Activated CD4-positive, alpha-beta T cell treated with anti-CD3 and anti-CD28 coated beads, Interleukin-2, amount 10 ng/mL, durations not matched to agents 24 days and 14 days (primary cell): ENCODE results near the gene DGCR2. TPM values are rescaled to one million over a fixed set of nuclear protein-coding genes. Genes with fewer than 3 reads are reported as not detected.

Experiments used
- DNase-seq: peaks from one replicate; pipeline ENCODE4 v3.0.0; 2022
- H3K27ac Mint-ChIP-seq: one replicate; pipeline ENCODE4 v1.8.0; 2022; ENCODE audit warnings: mild to moderate bottlenecking, mixed read lengths
- H3K27me3 Mint-ChIP-seq: one replicate; pipeline ENCODE4 v1.8.0; 2022; ENCODE audit warnings: mixed read lengths
- H3K36me3 Mint-ChIP-seq: one replicate; pipeline ENCODE4 v1.8.0; 2022; ENCODE audit warnings: low read depth, mild to moderate bottlenecking, mixed read lengths
- H3K4me1 Mint-ChIP-seq: one replicate; pipeline ENCODE4 v1.8.0; 2021; ENCODE audit warnings: mixed read lengths
- H3K4me3 Mint-ChIP-seq: one replicate; pipeline ENCODE4 v1.8.0; 2022; ENCODE audit warnings: mild to moderate bottlenecking, moderate library complexity, mixed read lengths
- H3K9me3 Mint-ChIP-seq: one replicate; pipeline ENCODE4 v1.8.0; 2021; ENCODE audit warnings: mixed read lengths
- intact Hi-C: fragments of 100-400 bp; cut with micrococcal nuclease; formaldehyde crosslinking; loops from one replicate; pipeline ENCODE4 v1.15.1; 2023
- total RNA-seq: library from RNA; stranded (reverse); gene quantifications from 2 replicates; pipeline ENCODE4 v1.2.3, GENCODE V29; 2022

The DGCR2 gene
- total RNA-seq, 1 donor from 2014 or later: 25.5 TPM

DNA sequence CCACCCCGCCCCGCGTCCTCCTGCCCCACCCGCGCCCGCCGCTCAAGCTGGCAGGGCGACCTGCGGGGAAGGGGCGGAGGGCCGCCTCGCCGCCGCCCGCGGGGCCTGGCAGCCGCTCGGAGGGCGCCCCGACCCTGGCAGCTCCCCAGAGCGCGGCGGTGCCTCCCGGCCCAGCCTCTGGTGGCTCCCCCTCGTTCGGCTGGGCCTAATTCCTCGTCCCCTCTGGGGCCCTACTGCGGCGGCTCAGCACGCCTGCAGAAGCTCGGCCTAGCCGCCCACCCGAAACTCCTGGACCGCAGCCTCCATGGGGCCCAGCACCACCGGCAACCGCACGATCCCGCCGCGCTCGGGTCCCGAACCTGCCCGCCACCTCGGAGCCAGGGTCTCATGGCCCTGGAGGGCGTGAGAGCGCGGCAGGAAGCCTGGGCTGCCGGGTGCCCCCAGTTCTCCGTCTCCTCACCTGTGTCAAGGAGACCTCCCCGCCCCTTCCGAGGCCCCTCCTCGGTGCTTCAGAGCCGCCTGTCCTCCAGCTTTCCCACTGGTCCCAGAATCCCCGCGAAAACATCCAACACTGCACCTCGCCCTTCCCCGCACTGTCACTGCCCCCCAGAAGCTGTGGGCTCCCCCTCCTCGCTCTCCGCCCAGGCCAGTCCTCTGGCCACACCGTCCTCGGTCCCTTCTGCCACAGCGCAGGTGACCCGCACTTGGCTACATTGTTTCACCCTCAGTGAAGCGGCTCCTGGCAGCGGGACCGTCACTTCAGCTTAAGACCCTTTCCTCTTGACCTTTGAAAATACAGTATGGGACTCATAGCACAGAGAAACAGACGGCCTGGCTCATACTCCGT lies 28.5 kb upstream of the DGCR2 start:
- peaks cover 54% of the 10 kb centered on the region for H3K27me3 Mint-ChIP-seq
- H3K4me1 Mint-ChIP-seq: peaks cover 3% of the 10 kb centered on the region
- no peak overlapping the region for H3K27ac Mint-ChIP-seq
- H3K9me3 Mint-ChIP-seq: no peaks in the 10 kb centered on the region
- H3K36me3 Mint-ChIP-seq: peaks cover 4% of the 10 kb centered on the region
- intact Hi-C loops: no loop called here
- peak overlapping the region; percentile 81 for H3K4me3 Mint-ChIP-seq
- DNase-seq: no peak

DNA sequence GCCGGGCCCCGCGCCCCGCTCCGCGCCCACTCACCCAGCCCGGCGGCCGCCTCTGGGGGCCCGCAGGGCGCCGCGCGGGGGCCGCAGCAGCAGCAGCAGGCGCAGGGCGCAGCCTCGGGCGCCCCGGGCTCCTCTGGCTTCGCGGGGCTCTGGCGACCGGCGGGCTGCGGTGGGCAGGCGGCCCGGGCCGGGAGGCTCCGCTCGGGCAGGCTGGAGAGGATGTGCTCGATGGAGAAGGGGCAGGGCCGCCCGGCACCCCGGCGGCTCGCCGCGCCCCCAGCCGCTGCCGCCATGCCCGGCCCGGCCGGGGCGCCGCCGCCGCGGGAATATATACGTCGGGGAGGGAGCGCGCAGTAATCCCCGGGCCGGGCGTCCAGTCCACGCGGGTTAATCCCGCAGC lies 27.8 kb upstream of the DGCR2 start, which contains the start of gene GSC2:
Gene GSC2 (minus strand): TSS at position 302 of the 400 bp plus-strand sequence. CDS start 9 bp downstream, at position 293.
- Mint-ChIP-seq H3K27ac (no peak within 1 kb of the TSS), H3K36me3 (peaks cover 4% of the 10 kb centered on the region), H3K9me3 (no peaks in the 10 kb centered on the region), H3K4me1 (peaks cover 3% of the 10 kb centered on the region), H3K27me3 (peaks cover 53% of the 10 kb centered on the region), H3K4me3 (peak within 1 kb of the TSS; percentile 81)
- DNase-seq: no peak
- intact Hi-C loops: no loop called here

GRCh38 chr22:19149047-19149883 lies 27.1 kb upstream of the DGCR2 start:
- intact Hi-C loops: no loop called here
- Mint-ChIP-seq H3K4me3 (peak overlapping the region; percentile 47), H3K27me3 (peaks cover 50% of the 10 kb centered on the region), H3K36me3 (peaks cover 6% of the 10 kb centered on the region), H3K27ac (no peak overlapping the region), H3K4me1 (peaks cover 8% of the 10 kb centered on the region), H3K9me3 (no peaks in the 10 kb centered on the region)
- DNase-seq: peak; percentile 89

DNA sequence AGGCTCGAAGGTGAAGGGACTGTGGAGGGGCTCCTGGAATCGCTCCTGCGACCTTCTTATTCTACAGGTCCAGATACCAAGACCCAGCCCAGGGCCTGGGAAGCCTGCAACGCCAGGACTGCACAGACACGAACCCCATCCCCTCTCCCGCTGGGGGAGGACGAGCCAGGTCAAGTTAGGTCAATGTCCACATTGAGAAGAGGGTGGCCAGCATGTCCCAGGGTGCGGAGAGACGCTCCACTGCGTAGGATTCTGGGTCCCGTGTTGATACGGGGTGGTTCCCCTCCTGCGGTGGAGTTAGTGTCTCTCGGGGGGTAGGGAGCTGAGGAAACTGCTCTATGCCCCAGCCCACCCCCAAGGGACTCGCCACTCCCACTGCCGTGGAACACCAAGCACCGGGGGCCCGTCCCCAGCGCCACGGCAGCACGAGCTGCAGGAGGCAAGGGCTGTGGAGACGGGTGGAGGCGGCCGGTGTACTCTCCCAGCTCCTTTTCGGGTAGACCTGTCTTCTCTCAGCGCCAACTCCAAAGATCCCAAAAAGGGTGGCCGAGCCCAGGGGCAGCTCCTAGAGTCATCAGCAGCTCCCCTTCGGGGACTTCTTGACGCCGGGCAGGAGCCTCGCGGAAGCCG lies 26.3 kb upstream of the DGCR2 start:
- Mint-ChIP-seq H3K4me3 (no peak overlapping the region), H3K27ac (no peak overlapping the region), H3K27me3 (peaks cover 47% of the 10 kb centered on the region), H3K9me3 (no peaks in the 10 kb centered on the region), H3K4me1 (peaks cover 13% of the 10 kb centered on the region), H3K36me3 (peaks cover 8% of the 10 kb centered on the region)
- no peak for DNase-seq
- intact Hi-C loops: no loop called here

DNA sequence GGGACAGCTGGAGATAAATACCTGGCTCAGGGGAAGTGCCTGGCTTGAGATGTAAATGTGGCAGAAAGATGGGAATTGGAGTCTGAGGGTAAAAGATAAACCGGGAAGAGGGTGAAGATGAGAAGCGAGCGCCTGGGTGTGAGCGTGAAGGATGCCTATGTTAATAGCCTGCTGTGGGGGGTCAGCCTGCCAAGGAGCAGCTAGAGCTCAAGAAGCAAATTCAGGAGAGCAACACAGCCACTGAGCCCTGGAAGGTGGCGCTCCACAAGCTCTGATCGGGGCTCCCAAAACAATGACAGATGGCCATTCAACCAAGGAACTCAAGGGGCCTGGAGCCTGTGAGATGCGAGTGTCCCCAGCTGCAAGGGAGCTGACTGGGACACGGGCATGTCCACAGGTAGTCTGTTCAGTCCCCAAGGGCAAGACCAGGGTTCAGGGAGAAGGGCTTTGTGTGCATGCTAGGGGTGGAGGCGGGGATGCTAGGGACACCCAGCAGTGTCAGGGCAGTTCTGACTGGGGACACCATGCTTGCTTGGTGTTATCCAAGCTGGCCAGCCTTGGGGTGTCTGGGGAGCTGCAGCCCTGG lies 25.1 kb upstream of the DGCR2 start:
- no peak for DNase-seq
- intact Hi-C loops: no loop called here
- peaks cover 16% of the 10 kb centered on the region for H3K4me1 Mint-ChIP-seq
- H3K36me3 Mint-ChIP-seq: peaks cover 8% of the 10 kb centered on the region
- H3K27me3 Mint-ChIP-seq: peaks cover 39% of the 10 kb centered on the region
- no peak overlapping the region for H3K27ac Mint-ChIP-seq
- no peak overlapping the region for H3K4me3 Mint-ChIP-seq
- H3K9me3 Mint-ChIP-seq: no peaks in the 10 kb centered on the region

DNA sequence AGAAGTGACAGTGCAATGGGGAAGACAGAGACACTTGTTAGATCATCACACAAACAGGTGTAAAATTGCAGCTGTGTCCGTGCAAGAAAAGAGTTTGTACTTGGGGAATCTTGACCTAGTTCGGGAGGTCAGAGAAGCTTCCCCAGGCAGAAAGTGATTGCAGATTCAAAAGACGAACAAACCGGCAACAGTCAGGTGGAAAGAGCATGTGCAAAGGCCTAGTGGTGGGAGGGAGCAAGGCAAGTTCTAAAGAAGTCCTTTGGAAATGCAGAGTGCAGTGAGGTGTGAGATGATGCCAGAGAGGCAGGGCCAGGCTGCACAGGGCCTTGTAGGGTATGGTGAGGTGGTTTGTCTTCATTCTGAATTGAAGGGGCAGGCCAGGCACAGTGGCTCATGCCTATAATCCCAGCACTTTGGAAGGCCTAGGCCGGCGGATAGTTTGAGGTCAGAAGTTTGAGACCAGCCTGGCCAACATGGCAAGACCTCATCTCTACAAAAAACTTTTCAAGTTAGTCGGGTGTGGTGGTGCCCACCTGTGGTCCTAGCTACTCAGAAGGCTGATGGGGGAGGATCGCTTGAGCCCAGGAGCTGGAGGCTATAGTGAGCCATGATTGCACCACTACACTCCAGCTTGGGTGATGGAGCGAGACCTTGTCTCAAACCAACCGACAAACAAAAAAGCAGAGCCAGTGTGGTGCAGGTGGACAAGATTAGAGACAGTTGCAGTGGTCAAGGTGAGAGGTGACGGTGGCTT lies 24.2 kb upstream of the DGCR2 start:
- Mint-ChIP-seq H3K9me3 (no peaks in the 10 kb centered on the region), H3K4me1 (peaks cover 16% of the 10 kb centered on the region), H3K27ac (no peak overlapping the region), H3K4me3 (no peak overlapping the region), H3K36me3 (peaks cover 14% of the 10 kb centered on the region), H3K27me3 (peaks cover 31% of the 10 kb centered on the region)
- no peak for DNase-seq
- intact Hi-C loops: no loop called here

DNA sequence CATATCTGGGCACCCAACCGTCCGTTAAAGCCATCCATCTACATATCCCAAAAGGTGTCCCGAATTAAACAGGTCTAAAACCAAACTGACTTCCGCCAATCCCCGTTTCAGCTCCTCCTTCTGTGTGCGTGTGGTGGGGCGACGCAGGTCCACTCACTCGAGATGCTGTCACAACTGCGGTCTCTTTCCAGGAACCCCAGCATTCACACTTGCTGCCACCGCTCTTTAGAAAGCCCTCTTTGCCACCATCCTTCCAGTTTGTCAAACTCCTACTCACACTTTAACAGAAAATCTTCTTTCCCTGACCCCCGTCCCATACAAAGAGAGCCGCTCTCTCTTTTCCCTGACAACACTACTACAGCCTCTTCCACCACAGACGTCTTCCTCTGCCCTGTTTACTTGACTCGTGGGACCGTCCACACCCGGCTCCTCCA lies 21.8 kb upstream of the DGCR2 start:
- peaks cover 26% of the 10 kb centered on the region for H3K36me3 Mint-ChIP-seq
- H3K27ac Mint-ChIP-seq: peak overlapping the region; percentile 94
- H3K4me3 Mint-ChIP-seq: peak overlapping the region; percentile 96
- intact Hi-C loops: loop anchor here (1.0 to 5.0 kb wide), 6 partner anchors 22 to 973 kb away; partner anchors contain the start of genes DGCR2, HIRA, RANBP1 and TRMT2A
- peaks cover 21% of the 10 kb centered on the region for H3K27me3 Mint-ChIP-seq
- peak; percentile 85 for DNase-seq
- peaks cover 13% of the 10 kb centered on the region for H3K4me1 Mint-ChIP-seq
- no peaks in the 10 kb centered on the region for H3K9me3 Mint-ChIP-seq

DNA sequence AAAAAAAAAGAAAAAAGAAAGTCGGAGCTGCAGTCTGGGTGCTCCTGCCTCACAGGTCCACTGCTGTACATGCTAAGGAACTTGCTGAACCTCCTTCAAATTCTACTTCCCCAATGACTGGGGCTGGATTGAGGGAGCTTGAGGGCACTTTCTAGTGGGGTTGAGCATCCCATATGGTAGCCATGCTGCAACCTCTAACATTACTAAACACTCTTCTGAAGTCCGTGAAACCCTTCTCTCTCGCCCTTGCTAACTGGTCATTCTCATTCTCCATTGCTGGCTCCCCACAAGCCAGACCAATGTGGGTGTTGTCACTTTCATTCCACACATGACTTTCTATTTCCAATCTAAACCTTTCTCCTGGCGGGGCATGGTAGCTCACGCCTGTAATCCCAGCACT lies 21.0 kb upstream of the DGCR2 start:
- Mint-ChIP-seq H3K4me3 (peak overlapping the region; percentile 96), H3K27ac (peak overlapping the region; percentile 39), H3K9me3 (no peaks in the 10 kb centered on the region), H3K36me3 (peaks cover 29% of the 10 kb centered on the region), H3K4me1 (peaks cover 13% of the 10 kb centered on the region), H3K27me3 (peaks cover 16% of the 10 kb centered on the region)
- DNase-seq: no peak
- intact Hi-C loops: loop anchor here (5.0 kb wide), 1 partner anchor 974 kb away; the partner anchor contains the start of genes RANBP1 and TRMT2A

- peak overlapping the region; percentile 55 for H3K4me3 Mint-ChIP-seq
- H3K27ac Mint-ChIP-seq: peak overlapping the region; percentile 58
- H3K36me3 Mint-ChIP-seq: peaks cover 31% of the 10 kb centered on the region
- peaks cover 13% of the 10 kb centered on the region for H3K4me1 Mint-ChIP-seq
- intact Hi-C loops: loop anchor here (5.0 kb wide), 1 partner anchor 975 kb away; the partner anchor contains the start of genes RANBP1 and TRMT2A
- DNase-seq: no peak
- H3K9me3 Mint-ChIP-seq: no peaks in the 10 kb centered on the region
- peaks cover 8% of the 10 kb centered on the region for H3K27me3 Mint-ChIP-seq
These were observed 20.2 kb upstream of the DGCR2 start for GRCh38 chr22:19142394-19142793.

- H3K4me1 Mint-ChIP-seq: peaks cover 13% of the 10 kb centered on the region
- intact Hi-C loops: loop anchor here (5.0 kb wide), 1 partner anchor 977 kb away; the partner anchor contains the start of genes RANBP1 and TRMT2A
These were observed 17.8 kb upstream of the DGCR2 start for GRCh38 chr22:19139974-19140373.

GRCh38 chr22:19139001-19139356 lies 16.8 kb upstream of the DGCR2 start:
- H3K27me3 Mint-ChIP-seq: no peaks in the 10 kb centered on the region
- peaks cover 6% of the 10 kb centered on the region for H3K4me1 Mint-ChIP-seq
- peaks cover 44% of the 10 kb centered on the region for H3K36me3 Mint-ChIP-seq
- H3K27ac Mint-ChIP-seq: no peak overlapping the region
- H3K9me3 Mint-ChIP-seq: no peaks in the 10 kb centered on the region
- DNase-seq: no peak
- no peak overlapping the region for H3K4me3 Mint-ChIP-seq
- intact Hi-C loops: no loop called here

More at GRCh38 chr22:19139974-19140373, 17.8 kb upstream of the DGCR2 start:
- DNase-seq: no peak
- H3K27ac Mint-ChIP-seq: no peak overlapping the region
- no peaks in the 10 kb centered on the region for H3K9me3 Mint-ChIP-seq
- no peaks in the 10 kb centered on the region for H3K27me3 Mint-ChIP-seq
- no peak overlapping the region for H3K4me3 Mint-ChIP-seq
- peaks cover 47% of the 10 kb centered on the region for H3K36me3 Mint-ChIP-seq

DNA sequence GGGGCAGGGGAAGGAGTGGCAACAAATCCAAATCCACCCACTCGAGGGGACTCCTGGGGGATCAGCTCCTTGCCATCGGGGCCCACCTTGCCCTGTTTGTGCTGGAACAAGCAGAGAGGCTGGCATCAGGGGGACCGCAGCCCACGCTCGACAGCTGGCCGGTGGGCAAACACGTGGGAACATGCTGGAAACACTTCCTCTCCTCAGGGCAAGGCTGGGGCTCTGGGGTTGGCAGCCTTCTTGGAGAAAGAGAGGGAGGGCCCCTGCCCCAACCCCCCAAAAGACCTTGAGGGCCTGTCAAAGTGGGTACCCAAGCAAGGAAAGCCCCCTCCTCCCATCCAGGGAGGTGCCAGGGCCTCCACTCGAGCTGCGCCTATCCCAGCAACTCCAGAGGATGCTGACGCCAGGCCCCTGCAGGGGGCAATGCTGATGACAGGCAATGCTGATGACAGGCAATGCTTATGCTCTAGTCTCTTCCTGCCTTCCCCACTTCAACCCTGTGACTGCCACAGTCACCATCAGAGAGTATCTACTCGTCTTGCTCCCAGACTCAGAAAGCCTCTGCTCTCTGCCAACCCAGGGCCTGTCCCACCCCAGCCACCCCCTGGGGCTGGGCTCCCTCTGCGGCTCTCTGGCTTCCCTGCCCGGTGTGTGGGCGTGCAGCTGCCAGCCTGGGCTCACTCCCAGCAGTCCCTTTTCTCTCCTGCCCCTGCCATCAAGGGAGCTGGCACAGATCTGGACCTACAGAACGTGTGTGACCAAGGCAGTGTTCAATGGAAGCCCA lies 16.2 kb upstream of the DGCR2 start:
- Mint-ChIP-seq H3K27ac (no peak overlapping the region), H3K4me1 (peaks cover 2% of the 10 kb centered on the region), H3K36me3 (peaks cover 42% of the 10 kb centered on the region), H3K4me3 (no peak overlapping the region), H3K27me3 (no peaks in the 10 kb centered on the region), H3K9me3 (no peaks in the 10 kb centered on the region)
- intact Hi-C loops: no loop called here
- no peak for DNase-seq
